IPS-20b (cell line): ENCODE data around the gene TELO2.
"Not testable (repeated sequence)": the region's sequence is repeated elsewhere in the genome, so short reads cannot be mapped to it uniquely, and the experiment has no call there.

ENCODE experiments used
- H3K27ac ChIP-seq: one replicate; pipeline ENCODE4 v1.5.1; 2013; ENCODE audit warnings: low read length
- H3K27me3 ChIP-seq: 2 replicates; pipeline ENCODE4 v1.6.1; 2013; ENCODE audit warnings: mild to moderate bottlenecking, low read length, inconsistent platforms; ENCODE audit not compliant: insufficient read depth
- H3K36me3 ChIP-seq: 2 replicates; pipeline ENCODE4 v1.6.1; 2013; ENCODE audit warnings: low read depth, mild to moderate bottlenecking, inconsistent platforms, low read length, moderate library complexity; ENCODE audit not compliant: insufficient read depth
- H3K4me1 ChIP-seq: 2 replicates; pipeline ENCODE4 v1.6.1; 2013; ENCODE audit warnings: mild to moderate bottlenecking, control low read depth, inconsistent platforms, low read length, moderate library complexity; ENCODE audit not compliant: insufficient read depth
- H3K4me3 ChIP-seq: 2 replicates; pipeline ENCODE4 v1.5.1; 2013; ENCODE audit warnings: mild to moderate bottlenecking, low read length, inconsistent platforms
- H3K9ac ChIP-seq: 2 replicates; pipeline ENCODE4 v1.6.1; 2013; ENCODE audit warnings: low read depth, mild to moderate bottlenecking, inconsistent platforms, low read length, moderate library complexity
- H3K9me3 ChIP-seq: 2 replicates; pipeline ENCODE4 v1.6.1; 2013; ENCODE audit warnings: mild to moderate bottlenecking, low read depth, low read length, inconsistent platforms; ENCODE audit not compliant: insufficient read depth

TELO2 gene

GRCh38 chr16:1460602-1461138, 32.5 kb upstream of the TELO2 start:
- peaks cover 10% of the 10 kb centered on the region; the same call in 1 of the 2 replicates for H3K36me3 ChIP-seq
- no peak overlapping the region for H3K4me3 ChIP-seq
- no peaks in the 10 kb centered on the region for H3K9me3 ChIP-seq
- no peaks in the 10 kb centered on the region for H3K27me3 ChIP-seq
- H3K9ac ChIP-seq: no peak overlapping the region
- no peaks in the 10 kb centered on the region for H3K4me1 ChIP-seq
- H3K27ac ChIP-seq: no peak overlapping the region

GRCh38 chr16:1461146-1461545, 32.0 kb upstream of the TELO2 start:
- Histone ChIP-seq H3K27me3 (no peaks in the 10 kb centered on the region), H3K36me3 (peaks cover 7% of the 10 kb centered on the region; the same call in 1 of the 2 replicates), H3K9ac (no peak overlapping the region), H3K4me3 (no peak overlapping the region), H3K9me3 (no peaks in the 10 kb centered on the region), H3K4me1 (no peaks in the 10 kb centered on the region), H3K27ac (no peak overlapping the region)

- no peak overlapping the region for H3K27ac ChIP-seq
Observed at GRCh38 chr16:1464196-1464893, 28.8 kb upstream of the TELO2 start.

GRCh38 chr16:1464894-1465566, 28.1 kb upstream of the TELO2 start:
- H3K36me3 ChIP-seq: peaks cover 7% of the 10 kb centered on the region; the same call in 1 of the 2 replicates
- no peaks in the 10 kb centered on the region for H3K9me3 ChIP-seq
- no peak overlapping the region for H3K4me3 ChIP-seq
- H3K4me1 ChIP-seq: no peaks in the 10 kb centered on the region
- no peak overlapping the region for H3K27ac ChIP-seq
- no peaks in the 10 kb centered on the region for H3K27me3 ChIP-seq
- no peak overlapping the region for H3K9ac ChIP-seq

More at GRCh38 chr16:1464196-1464893, 28.8 kb upstream of the TELO2 start:
- Histone ChIP-seq H3K36me3 (peaks cover 7% of the 10 kb centered on the region; the same call in 1 of the 2 replicates), H3K9me3 (no peaks in the 10 kb centered on the region), H3K27me3 (no peaks in the 10 kb centered on the region), H3K9ac (no peak overlapping the region), H3K4me1 (no peaks in the 10 kb centered on the region), H3K4me3 (no peak overlapping the region)

- no peak overlapping the region for H3K27ac ChIP-seq
- H3K9ac ChIP-seq: no peak overlapping the region
- no peaks in the 10 kb centered on the region for H3K9me3 ChIP-seq
- peaks cover 7% of the 10 kb centered on the region; the same call in 1 of the 2 replicates for H3K36me3 ChIP-seq
- H3K4me3 ChIP-seq: no peak overlapping the region
- no peaks in the 10 kb centered on the region for H3K27me3 ChIP-seq
- no peaks in the 10 kb centered on the region for H3K4me1 ChIP-seq
Observed at GRCh38 chr16:1465567-1465915, 27.6 kb upstream of the TELO2 start.

GRCh38 chr16:1466054-1466453, 27.1 kb upstream of the TELO2 start:
- Histone ChIP-seq H3K4me3 (no peak overlapping the region), H3K27ac (no peak overlapping the region), H3K27me3 (no peaks in the 10 kb centered on the region), H3K36me3 (peaks cover 2% of the 10 kb centered on the region; the same call in 1 of the 2 replicates), H3K9ac (no peak overlapping the region), H3K4me1 (no peaks in the 10 kb centered on the region), H3K9me3 (no peaks in the 10 kb centered on the region)

- Histone ChIP-seq H3K9me3 (no peaks in the 10 kb centered on the region), H3K27me3 (no peaks in the 10 kb centered on the region), H3K9ac (no peak overlapping the region), H3K36me3 (no peaks in the 10 kb centered on the region), H3K4me1 (no peaks in the 10 kb centered on the region), H3K27ac (no peak overlapping the region), H3K4me3 (no peak overlapping the region)
Observed at GRCh38 chr16:1466968-1467521, 26.1 kb upstream of the TELO2 start.

GRCh38 chr16:1468426-1468810, 24.7 kb upstream of the TELO2 start:
- no peaks in the 10 kb centered on the region for H3K27me3 ChIP-seq
- no peak overlapping the region for H3K4me3 ChIP-seq
- H3K9ac ChIP-seq: no peak overlapping the region
- H3K36me3 ChIP-seq: no peaks in the 10 kb centered on the region
- no peaks in the 10 kb centered on the region for H3K4me1 ChIP-seq
- H3K9me3 ChIP-seq: no peaks in the 10 kb centered on the region
- no peak overlapping the region for H3K27ac ChIP-seq

GRCh38 chr16:1469141-1469540, 24.0 kb upstream of the TELO2 start:
- not testable (repeated sequence) for H3K27ac ChIP-seq, H3K4me3 ChIP-seq, H3K36me3 ChIP-seq, H3K27me3 ChIP-seq, H3K9ac ChIP-seq, H3K4me1 ChIP-seq, H3K9me3 ChIP-seq

- Histone ChIP-seq H3K9ac (no peak overlapping the region), H3K9me3 (no peaks in the 10 kb centered on the region), H3K36me3 (no peaks in the 10 kb centered on the region), H3K27ac (no peak overlapping the region), H3K4me1 (peaks cover 4% of the 10 kb centered on the region; the same call in 1 of the 2 replicates), H3K4me3 (no peak overlapping the region), H3K27me3 (no peaks in the 10 kb centered on the region; the same call in 1 of the 2 replicates)
Observed at GRCh38 chr16:1469693-1470201, 23.4 kb upstream of the TELO2 start.

- Histone ChIP-seq H3K4me3 (no peak overlapping the region), H3K36me3 (no peaks in the 10 kb centered on the region), H3K27ac (no peak overlapping the region), H3K27me3 (peaks cover 4% of the 10 kb centered on the region; the same call in 1 of the 2 replicates), H3K9ac (no peak overlapping the region), H3K9me3 (no peaks in the 10 kb centered on the region), H3K4me1 (peaks cover 4% of the 10 kb centered on the region; the same call in 1 of the 2 replicates)
Observed at GRCh38 chr16:1470481-1471251, 22.5 kb upstream of the TELO2 start.
